ENCODE measurements around the gene SLC35E1. TPM values are rescaled to one million over a fixed set of nuclear protein-coding genes. Genes with fewer than 3 reads are reported as not detected.

Gene SLC35E1
- total and polyA plus RNA-seq, 2 experiments from 2014 or later = 17.0 to 30.3 TPM

- DNase-seq (ENCODE audit: low spot score) (no peak), ATAC-seq (peak; percentile 11; the same call in 2 of the 3 replicates)
- peaks cover 53% of the 10 kb centered on the region for H4K20me1 ChIP-seq (replicated peaks; ENCODE audit: insufficient read depth)
- no peak overlapping the region for H3K4me3 ChIP-seq
- no peaks in the 10 kb centered on the region for H3F3A ChIP-seq (replicated peaks; ENCODE audit: low read depth)
- H3K27ac Mint-ChIP-seq = no peak overlapping the region
- 0 out of 2 replicates have a peak, but pooled peaks cover 6% of the 10 kb centered on the region for H3K9me2 ChIP-seq (ENCODE audit: insufficient read depth)
- H3K4me1 ChIP-seq (ENCODE audit: insufficient read depth) = peaks cover 6% of the 10 kb centered on the region; the same call in 1 of the 2 replicates
- no peak overlapping the region for H3K27ac ChIP-seq (ENCODE audit: low read depth)
- H3K36me3 Mint-ChIP-seq (ENCODE audit: low read depth) = no peaks in the 10 kb centered on the region; the same call in 2 of the 3 replicates
- H3K79me2 ChIP-seq (replicated peaks; ENCODE audit: insufficient read depth) = peaks cover 100% of the 10 kb centered on the region
- no peaks in the 10 kb centered on the region for H3K9me3 Mint-ChIP-seq
- no peak for TF ChIP-seq EZH2phosphoT487 (IDR thresholded peaks at IDR 0.05; ENCODE audit: unreplicated experiment)
- no peak for TF ChIP-seq POLR2AphosphoS5 (IDR thresholded peaks at IDR 0.05; ENCODE audit: low read depth)
- TF ChIP-seq ZNF331 (CRISPR knock-in tag; IDR thresholded peaks at IDR 0.05; ENCODE audit: low read depth) = no peak
- TF ChIP-seq JUNB (IDR thresholded peaks at IDR 0.05; ENCODE audit: unreplicated experiment) = no peak
- TF ChIP-seq EZH2 (IDR thresholded peaks at IDR 0.05; ENCODE audit: low read depth, unreplicated experiment) = no peak
- no peak for TF ChIP-seq CREB1 (CRISPR knock-in tag; IDR thresholded peaks at IDR 0.05; ENCODE audit: low read depth)
- no peak for TF ChIP-seq REST (IDR thresholded peaks at IDR 0.05; ENCODE audit: unreplicated experiment)
- TF ChIP-seq ZNF462 (CRISPR knock-in tag; IDR thresholded peaks at IDR 0.05) = no peak
- TF ChIP-seq CTCF (conservative IDR thresholded peaks at IDR 0.05; ENCODE audit: low read depth in 2 of 2) = no peak
- no peak for TF ChIP-seq NANOG (IDR thresholded peaks at IDR 0.05; ENCODE audit: borderline replicate concordance)
- no peak for TF ChIP-seq STAT1 (IDR thresholded peaks at IDR 0.05; ENCODE audit: unreplicated experiment)
- TF ChIP-seq ZNF114 (CRISPR knock-in tag; IDR thresholded peaks at IDR 0.05) = no peak
- no peak for TF ChIP-seq ETS1 (IDR thresholded peaks at IDR 0.05)
- H2AFZ ChIP-seq = no peak overlapping the region
- H3K4me3 Mint-ChIP-seq = no peak overlapping the region
- H3K27me3 ChIP-seq (ENCODE audit: insufficient read depth) = no peaks in the 10 kb centered on the region
- H3K4me1 Mint-ChIP-seq = peaks cover 38% of the 10 kb centered on the region
- H3K27me3 Mint-ChIP-seq (ENCODE audit: insufficient read depth, low read depth, poor library complexity) = peaks cover 8% of the 10 kb centered on the region
- no peak overlapping the region for H3K4me2 ChIP-seq
- H3K36me3 ChIP-seq (ENCODE audit: insufficient read depth) = no peaks in the 10 kb centered on the region
Observed at GRCh38 chr19:16614941-16615340, 42.7 kb upstream of the SLC35E1 start.
